Upper lobe of left lung (tissue), 4 donors: ENCODE measurements around the gene NFAT5.

Source experiments
- POLR2A ChIP-seq, 4 donors: fragments of 450-650 bp; IDR thresholded peaks; one replicate each; pipeline ENCODE4 v1.5.1; 2016 to 2017; ENCODE audit warnings: antibody characterized with exemption in 4 of 4, mild to moderate bottlenecking in 2 of 4
- POLR2AphosphoS5 ChIP-seq, 2 donors: sonication (generic); formaldehyde crosslinking; IDR thresholded peaks; one replicate each; pipeline ENCODE4 v1.5.1; 2017; ENCODE audit warnings: antibody characterized with exemption in 2 of 2
- TF ChIP-seq, protein P1 (sequence below), 6 experiments: fragments of 450-650 bp in 4 of 6; fragments of 200-600 bp in 2 of 6; sonication (generic) in 2 of 6; IDR thresholded peaks; one replicate each; pipeline ENCODE4 v1.5.1; 2016 to 2019; ENCODE audit warnings: antibody characterized with exemption in 6 of 6

DNA sequence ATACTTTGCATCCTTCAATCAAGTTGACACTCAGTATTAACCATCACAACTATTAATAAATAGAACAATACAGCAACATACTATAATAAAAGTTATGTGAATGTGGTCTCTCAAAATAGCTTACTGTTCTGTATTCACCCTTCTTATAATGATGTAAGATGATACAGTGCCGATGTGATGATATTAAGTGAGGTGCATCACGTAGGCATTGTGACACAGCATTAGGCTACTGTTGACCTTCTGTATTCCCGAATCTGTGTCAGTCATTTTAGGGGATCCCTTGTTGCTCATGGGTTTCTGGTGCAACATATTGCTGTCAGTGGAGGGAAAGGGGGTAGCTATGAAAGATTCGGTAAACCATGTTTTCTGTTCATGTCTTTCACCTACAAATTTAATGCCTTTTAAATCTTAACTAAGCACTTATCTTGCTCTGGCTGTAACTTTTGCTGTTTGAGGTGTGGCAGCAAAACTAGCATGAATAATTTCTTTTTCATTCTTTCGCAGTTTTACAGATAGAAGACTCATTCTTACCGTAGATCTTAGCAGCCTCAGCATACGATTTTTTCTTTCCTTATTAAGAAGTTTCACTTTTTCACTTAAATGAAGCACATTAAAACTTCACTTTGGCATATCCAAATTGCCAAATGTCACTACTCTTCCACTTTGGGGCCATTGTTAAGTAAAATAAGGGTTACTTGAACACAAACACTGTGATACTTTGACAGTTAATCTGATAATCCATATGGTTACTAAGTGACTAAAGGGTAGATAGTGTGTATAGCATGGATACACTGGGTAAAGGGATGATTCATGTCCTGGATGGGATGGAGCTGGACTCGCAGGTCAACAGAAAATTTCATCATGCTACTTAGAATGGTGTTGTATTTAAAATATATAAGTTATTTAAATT is 29.6 kb downstream of the NFAT5 start:
- TF ChIP-seq, protein P1, sequence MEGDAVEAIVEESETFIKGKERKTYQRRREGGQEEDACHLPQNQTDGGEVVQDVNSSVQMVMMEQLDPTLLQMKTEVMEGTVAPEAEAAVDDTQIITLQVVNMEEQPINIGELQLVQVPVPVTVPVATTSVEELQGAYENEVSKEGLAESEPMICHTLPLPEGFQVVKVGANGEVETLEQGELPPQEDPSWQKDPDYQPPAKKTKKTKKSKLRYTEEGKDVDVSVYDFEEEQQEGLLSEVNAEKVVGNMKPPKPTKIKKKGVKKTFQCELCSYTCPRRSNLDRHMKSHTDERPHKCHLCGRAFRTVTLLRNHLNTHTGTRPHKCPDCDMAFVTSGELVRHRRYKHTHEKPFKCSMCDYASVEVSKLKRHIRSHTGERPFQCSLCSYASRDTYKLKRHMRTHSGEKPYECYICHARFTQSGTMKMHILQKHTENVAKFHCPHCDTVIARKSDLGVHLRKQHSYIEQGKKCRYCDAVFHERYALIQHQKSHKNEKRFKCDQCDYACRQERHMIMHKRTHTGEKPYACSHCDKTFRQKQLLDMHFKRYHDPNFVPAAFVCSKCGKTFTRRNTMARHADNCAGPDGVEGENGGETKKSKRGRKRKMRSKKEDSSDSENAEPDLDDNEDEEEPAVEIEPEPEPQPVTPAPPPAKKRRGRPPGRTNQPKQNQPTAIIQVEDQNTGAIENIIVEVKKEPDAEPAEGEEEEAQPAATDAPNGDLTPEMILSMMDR (IDR thresholded peaks at IDR 0.05) = no peak
- TF ChIP-seq POLR2A (IDR thresholded peaks at IDR 0.05) (no peak), POLR2AphosphoS5 (IDR thresholded peaks at IDR 0.05) (no peak)
